ENCODE results near the gene PARM1. TPM values are rescaled to one million over a fixed set of nuclear protein-coding genes. Genes with fewer than 3 reads are reported as not detected.

PARM1 gene
- total RNA-seq, 1 donor, result 0.63 TPM

Other genes starting within 250 kb of the PARM1 start
- gene BTC, start 138.6 kb upstream of the PARM1 start, total RNA-seq (ENCODE audit: low replicate concordance), result 0.81 TPM in 1 of 2 replicates, not detected in the other

All from fibroblast of the aortic adventitia (primary cell).